GM21423 (cell line): Measurements from ENCODE around the gene ERICH6B.
"Not testable (repeated sequence)": the region's sequence is repeated elsewhere in the genome, so short reads cannot be mapped to it uniquely, and the experiment has no call there.

Experiments used
- ATAC-seq: cut with Tn5 transposase; IDR thresholded peaks from one replicate; pipeline ENCODE4 v1.9.1; 2021; ENCODE audit warnings: mild to moderate bottlenecking, moderate library complexity; ENCODE audit not compliant: unreplicated experiment

ERICH6B gene

GRCh38 chr13:45615501-45616101 is at the start of gene ERICH6B:
Gene ERICH6B, minus strand, starts transcription at chr13:45615739. Its CDS starts 18,734 bp downstream, at chr13:45597005.
- ATAC-seq: no peak

- not testable (repeated sequence) for ATAC-seq
These were observed 47.4 kb upstream of the ERICH6B start for GRCh38 chr13:45662903-45663302.

GRCh38 chr13:45662162-45662561 is 46.6 kb upstream of the ERICH6B start:
- ATAC-seq: no peak

GRCh38 chr13:45660458-45660857 is 44.9 kb upstream of the ERICH6B start:
- ATAC-seq: not testable (repeated sequence)

- no peak for ATAC-seq
These were observed 44.0 kb upstream of the ERICH6B start for GRCh38 chr13:45659536-45659935.

GRCh38 chr13:45658586-45659235 is 43.2 kb upstream of the ERICH6B start:
- ATAC-seq: no peak

GRCh38 chr13:45654633-45655349 is 39.3 kb upstream of the ERICH6B start:
- ATAC-seq: no peak

- not testable (repeated sequence) for ATAC-seq
These were observed 29.7 kb upstream of the ERICH6B start for GRCh38 chr13:45645263-45645662.

- ATAC-seq: not testable (repeated sequence)
These were observed 26.6 kb upstream of the ERICH6B start for GRCh38 chr13:45642159-45642558.

- not testable (repeated sequence) for ATAC-seq
These were observed 19.8 kb upstream of the ERICH6B start for GRCh38 chr13:45635291-45635690.

GRCh38 chr13:45630791-45631190 is 15.3 kb upstream of the ERICH6B start:
- no peak for ATAC-seq

- ATAC-seq: no peak
These were observed 14.4 kb upstream of the ERICH6B start for GRCh38 chr13:45629940-45630339.

- no peak for ATAC-seq
These were observed 12.6 kb upstream of the ERICH6B start for GRCh38 chr13:45628094-45628493.

GRCh38 chr13:45627656-45628055 is 12.1 kb upstream of the ERICH6B start:
- ATAC-seq: no peak

GRCh38 chr13:45626731-45627374 is 11.3 kb upstream of the ERICH6B start:
- ATAC-seq: no peak

- ATAC-seq: no peak
These were observed 8.1 kb upstream of the ERICH6B start for GRCh38 chr13:45623516-45624090.

- no peak for ATAC-seq
These were observed 6.4 kb upstream of the ERICH6B start for GRCh38 chr13:45621950-45622349.

GRCh38 chr13:45607931-45608330 is 7.6 kb downstream of the ERICH6B start:
- no peak for ATAC-seq

GRCh38 chr13:45604892-45605291 is 10.6 kb downstream of the ERICH6B start:
- ATAC-seq: no peak

- no peak for ATAC-seq
These were observed 12.2 kb downstream of the ERICH6B start for GRCh38 chr13:45603338-45603737.
